Heart right ventricle (tissue), 16 donors: ENCODE results near the gene ERI3. TPM values are rescaled to one million over a fixed set of nuclear protein-coding genes. Genes with fewer than 3 reads are reported as not detected.

Experiments
- ATAC-seq, 8 donors: fragments of 200-7000 bp; cut with Tn5 transposase; one replicate each; pipeline ENCODE4 v1.9.1; 2020; ENCODE audit warnings: mild to moderate bottlenecking in 8 of 8, moderate library complexity in 8 of 8, moderate number of reproducible peaks in 1 of 8
- DNase-seq, 2 donors: peaks; one replicate each; pipeline ENCODE4 v3.0.0-alpha.2; 2020
- H3K27ac ChIP-seq, 10 donors: fragments of 200-600 bp; sonication (generic) in 2 of 10; one replicate each; pipeline versions ENCODE4 v1.5.0 to v1.8.0; 2020 to 2022; ENCODE audit warnings: mild to moderate bottlenecking in 3 of 10
- H3K27me3 ChIP-seq, 7 donors: fragments of 200-600 bp; one replicate each; pipeline ENCODE4 v1.8.0; 2021 to 2022; ENCODE audit warnings: mild to moderate bottlenecking in 2 of 7
- H3K36me3 ChIP-seq, 9 donors: fragments of 200-600 bp; sonication (generic) in 1 of 9; one replicate each; pipeline versions ENCODE4 v1.5.0 to v1.8.0; 2020 to 2022; ENCODE audit warnings: mild to moderate bottlenecking in 2 of 9
- H3K4me1 ChIP-seq, 9 donors: fragments of 200-600 bp; sonication (generic) in 1 of 9; one replicate each; pipeline versions ENCODE4 v1.5.0 to v1.8.0; 2020 to 2022; ENCODE audit warnings: mild to moderate bottlenecking in 4 of 9
- H3K4me3 ChIP-seq, 10 donors: fragments of 200-600 bp; sonication (generic) in 2 of 10; one replicate each; pipeline versions ENCODE4 v1.5.0 to v1.8.0; 2020 to 2022; ENCODE audit warnings: mild to moderate bottlenecking in 7 of 10, moderate library complexity in 2 of 10
- H3K9me3 ChIP-seq, 11 donors: fragments of 200-600 bp in 10 of 11; sonication (generic) in 2 of 11; one replicate each; pipeline versions ENCODE4 v1.5.0 to v1.8.0; 2013 to 2022; ENCODE audit warnings: mild to moderate bottlenecking in 2 of 11, control low read depth in 1 of 11, moderate library complexity in 1 of 11
- WGBS, 2 donors: extraction: QIAGEN DNeasy Blood & Tissue Kit; methylation state at CpG; one replicate each; pipeline ENCODE4 v1.1.7; 2013; ENCODE audit warnings: inconsistent platforms in 1 of 2; 5-methylcytosine and 5-hydroxymethylcytosine counted together
- intact Hi-C, 10 donors: fragments of 100-400 bp; cut with DNase I; formaldehyde crosslinking; loops; one replicate each; pipeline versions ENCODE4 v1.11.1 to v1.14.2; 2022
- polyA plus RNA-seq, 2 donors: library from polyadenylated mRNA; stranded (reverse); fragments of 200-250 nt; gene quantifications; one replicate each; pipeline ENCODE4 v1.2.3, GENCODE V29; 2013
- total RNA-seq, 10 donors: library from RNA; stranded (reverse); fragmentation: NEBNext Ultra II Directional in 3 of 10; extraction: Animal tissue kit (Norgen Biotek cat#: 25700) in 3 of 10; gene quantifications; one replicate each; pipeline versions ENCODE4 v1.2.1 to v1.2.4, GENCODE V29; 2021 to 2023
- TF ChIP-seq, protein P1 (sequence below), 9 donors: fragments of 200-600 bp; sonication (generic) in 2 of 9; IDR thresholded peaks; one replicate each; pipeline versions ENCODE4 v1.5.0 to v1.8.0; 2021 to 2022; ENCODE audit warnings: antibody characterized with exemption in 9 of 9, mild to moderate bottlenecking in 5 of 9, moderate library complexity in 1 of 9
- donor health status: Arrhythmogenic right ventricular cardiomyopathy.
- donor health status: ischemic (EF 13 %, LVEDD 7.1; RV severe dilation, severe dysfunction).
- donor health status: healthy with polysubstance abuse.
- donor health status: DM: no; HTN: yes; CAD: no.
- donor health status: DM: no; HTN: no; CAD: no.
- donor health status: ischemic (EF 25% LVEDD 6.9; RV normal size, moderate dysfunction).
- donor health status: ischemic (EF 25% LVEDD 5.7; RV mildly dilated, moderate dysfunction).
- donor health status: healthy.
- donor health status: DM: yes; HTN: yes; CAD: no.
- donor health status: Ischemic cardiomyopathy.
- donor health status: ischemic (EF 35%, LVEDD 5.7; RV mildly dilated, moderate dysfunction).
- donor health status: nonischemic (EF 11% LVEDD 7.7; RV severe dilation, severe dysfunction).
- donor health status: DM: yes; HTN: yes; CAD: no.
- donor health status: PGD.
- donor health status: ischemic (EF 29% LVEDD 5.4; RV normal size, mild dysfunction).
- donor health status: nonischemic (EF 23%, LVEDD 6.1; RV moderate dilation, normal function).

The ERI3 gene
- total and polyA plus RNA-seq, 12 donors, result 28.1 to 68.4 (median 47.9) TPM

DNA sequence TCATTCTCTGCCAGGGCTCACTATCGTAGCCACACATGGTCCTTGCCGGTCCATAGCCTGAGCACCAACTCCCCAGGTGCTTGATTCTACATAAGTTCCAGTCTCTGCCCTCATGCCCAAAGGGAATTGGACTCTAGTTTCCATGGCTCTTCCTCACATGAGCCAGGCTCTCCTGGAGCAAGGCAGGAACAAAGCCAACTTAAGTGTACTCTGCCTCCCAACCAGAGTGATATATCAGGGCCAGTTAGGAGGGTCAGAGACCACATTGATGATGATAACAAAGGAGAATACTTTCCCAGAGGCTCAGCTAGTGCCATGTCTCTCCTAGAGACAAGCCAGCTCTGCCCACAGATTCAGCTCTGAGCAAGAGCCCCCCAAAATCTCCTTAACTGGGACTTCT lies 70.9 kb downstream of the ERI3 start:
- WGBS, 2 donors, result 96 to 100% methylated on average over 2 of the region's 2 CpGs
- intact Hi-C loops, result no loop called here
- H3K4me1 ChIP-seq, result peaks cover 0 to 13% (median 5%) of the 10 kb centered on the region in 9 donors
- ATAC-seq (no peak), DNase-seq (no peak)
- H3K27me3 ChIP-seq, result no peaks in the 10 kb centered on the region
- H3K27ac ChIP-seq, result no peak overlapping the region
- TF ChIP-seq, protein P1, sequence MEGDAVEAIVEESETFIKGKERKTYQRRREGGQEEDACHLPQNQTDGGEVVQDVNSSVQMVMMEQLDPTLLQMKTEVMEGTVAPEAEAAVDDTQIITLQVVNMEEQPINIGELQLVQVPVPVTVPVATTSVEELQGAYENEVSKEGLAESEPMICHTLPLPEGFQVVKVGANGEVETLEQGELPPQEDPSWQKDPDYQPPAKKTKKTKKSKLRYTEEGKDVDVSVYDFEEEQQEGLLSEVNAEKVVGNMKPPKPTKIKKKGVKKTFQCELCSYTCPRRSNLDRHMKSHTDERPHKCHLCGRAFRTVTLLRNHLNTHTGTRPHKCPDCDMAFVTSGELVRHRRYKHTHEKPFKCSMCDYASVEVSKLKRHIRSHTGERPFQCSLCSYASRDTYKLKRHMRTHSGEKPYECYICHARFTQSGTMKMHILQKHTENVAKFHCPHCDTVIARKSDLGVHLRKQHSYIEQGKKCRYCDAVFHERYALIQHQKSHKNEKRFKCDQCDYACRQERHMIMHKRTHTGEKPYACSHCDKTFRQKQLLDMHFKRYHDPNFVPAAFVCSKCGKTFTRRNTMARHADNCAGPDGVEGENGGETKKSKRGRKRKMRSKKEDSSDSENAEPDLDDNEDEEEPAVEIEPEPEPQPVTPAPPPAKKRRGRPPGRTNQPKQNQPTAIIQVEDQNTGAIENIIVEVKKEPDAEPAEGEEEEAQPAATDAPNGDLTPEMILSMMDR (IDR thresholded peaks at IDR 0.05), result no peak
- H3K36me3 ChIP-seq, result peaks cover 0 to 78% (median 9%) of the 10 kb centered on the region in 9 donors
- H3K4me3 ChIP-seq, result no peak overlapping the region
- no peaks in the 10 kb centered on the region for H3K9me3 ChIP-seq

DNA sequence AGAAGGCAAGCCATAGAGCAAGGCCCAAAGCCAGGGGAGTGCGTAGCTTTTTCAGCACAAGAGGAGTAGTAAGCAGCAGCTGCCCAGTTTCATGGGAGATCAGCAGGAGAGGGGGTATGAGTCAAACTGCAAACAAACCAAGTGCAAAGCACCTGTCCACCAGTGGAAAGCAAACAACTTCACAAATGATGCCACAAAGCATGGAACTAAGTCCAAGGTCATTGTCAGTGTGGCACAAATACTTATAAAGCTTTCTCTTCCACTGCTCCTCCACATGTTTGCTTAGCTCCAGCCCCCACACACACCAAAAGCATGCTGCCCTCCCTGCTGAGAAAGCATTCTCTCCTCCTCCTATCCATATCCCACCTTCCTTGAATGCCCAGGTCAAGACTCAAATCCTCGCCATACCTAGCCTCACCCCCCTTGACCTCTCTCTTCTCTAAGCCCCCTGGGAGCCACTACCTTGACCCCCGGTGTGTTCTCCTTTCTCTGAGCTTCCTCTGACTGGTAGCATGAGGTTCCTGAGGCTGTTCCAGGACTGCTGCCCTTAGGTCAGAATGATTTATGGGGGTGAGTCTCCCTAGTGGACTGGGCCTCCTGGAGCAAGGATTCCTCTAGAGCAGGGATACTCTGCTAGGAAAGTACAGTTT lies 71.4 kb downstream of the ERI3 start:
- no peaks in the 10 kb centered on the region for H3K9me3 ChIP-seq
- DNase-seq (no peak), ATAC-seq (no peak)
- no peak overlapping the region for H3K27ac ChIP-seq
- no peaks in the 10 kb centered on the region for H3K27me3 ChIP-seq
- intact Hi-C loops, result no loop called here
- peaks cover 0 to 75% (median 9%) of the 10 kb centered on the region in 9 donors for H3K36me3 ChIP-seq
- WGBS, 2 donors, result 98% methylated on average over 3 of the region's 3 CpGs
- H3K4me3 ChIP-seq, result no peak overlapping the region
- TF ChIP-seq, protein P1 (IDR thresholded peaks at IDR 0.05), result no peak
- H3K4me1 ChIP-seq, result peaks cover 0 to 13% (median 5%) of the 10 kb centered on the region in 9 donors

DNA sequence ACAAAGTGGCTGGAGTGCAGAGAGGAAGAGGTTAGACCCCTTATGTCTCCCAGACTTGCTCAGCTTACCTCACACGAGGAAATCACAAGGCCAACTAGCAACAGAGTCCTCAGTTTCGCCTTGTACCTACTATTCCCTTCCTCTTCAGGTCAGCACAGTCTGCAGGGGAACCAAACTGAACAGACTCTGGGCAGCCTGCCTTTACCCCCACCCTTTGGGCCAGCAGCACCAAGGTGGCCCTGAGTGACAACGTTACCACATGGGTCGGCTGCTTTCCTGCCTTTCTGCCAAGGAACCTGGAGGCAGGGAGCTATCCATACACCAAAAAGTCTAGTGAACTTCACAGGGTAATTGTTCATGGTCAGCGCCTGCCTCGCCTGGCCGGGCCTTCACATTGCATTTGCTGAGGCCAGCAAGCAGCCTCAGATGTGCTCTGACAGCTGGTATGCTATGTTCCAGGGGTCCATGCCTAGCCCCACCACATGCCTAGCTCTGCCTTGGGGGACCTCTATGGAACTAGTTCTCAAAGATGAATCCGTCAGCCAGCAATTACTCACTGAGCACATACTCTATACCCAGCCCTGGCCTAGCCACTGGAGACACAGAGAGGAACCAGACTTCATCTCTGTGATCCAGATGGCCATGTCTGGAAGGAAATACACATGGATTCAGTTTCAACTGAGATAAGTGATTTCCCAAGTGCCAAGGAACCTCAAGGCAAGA lies 72.2 kb downstream of the ERI3 start:
- Histone ChIP-seq H3K36me3 (peaks cover 0 to 67% (median 9%) of the 10 kb centered on the region in 9 donors), H3K9me3 (no peaks in the 10 kb centered on the region), H3K4me1 (peaks cover 0 to 13% (median 5%) of the 10 kb centered on the region in 9 donors), H3K27me3 (no peaks in the 10 kb centered on the region), H3K27ac (no peak overlapping the region), H3K4me3 (no peak overlapping the region)
- intact Hi-C loops, result no loop called here
- DNase-seq, result no peak
- 85 to 88% methylated on average over 8 of the region's 8 CpGs for WGBS, 2 donors
- TF ChIP-seq, protein P1 (IDR thresholded peaks at IDR 0.05), result no peak
- ATAC-seq, result peak in 4 of 8 donors; percentile 12 to 68 (median 33)

DNA sequence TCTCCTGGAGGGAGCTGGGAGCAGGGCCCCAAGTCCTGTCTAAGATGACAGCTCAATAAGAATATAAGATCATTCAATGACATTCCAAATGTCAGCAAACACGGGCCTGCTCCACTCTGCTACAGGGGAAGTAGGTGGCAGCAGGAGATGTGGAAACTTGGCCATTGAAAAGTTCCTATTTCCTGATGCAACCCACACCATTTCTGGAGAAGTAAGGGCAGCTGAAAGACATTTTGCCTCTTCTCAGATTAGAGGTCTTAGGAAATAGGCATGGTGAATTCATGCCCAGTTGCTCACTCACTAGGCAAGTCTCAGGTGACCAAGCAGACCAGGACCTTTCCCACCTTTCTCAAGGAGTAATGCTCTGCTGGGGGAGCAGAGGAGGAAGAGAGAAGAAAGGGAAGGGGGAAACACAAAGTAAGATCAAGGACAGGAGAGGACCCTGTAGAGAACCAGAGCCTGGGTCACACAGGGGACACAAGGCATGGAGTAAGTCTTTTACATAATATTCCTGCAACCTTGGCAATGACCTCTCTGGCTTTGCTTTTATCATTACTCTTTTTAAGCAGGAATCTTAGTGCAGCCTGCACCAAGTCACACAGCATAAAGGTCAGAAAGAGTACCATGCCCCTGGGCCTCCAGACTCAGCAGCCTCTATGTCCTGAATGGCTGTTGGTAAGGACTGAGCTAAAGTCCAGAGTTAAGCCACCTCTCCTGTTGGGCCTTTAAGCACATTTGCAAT lies 72.9 kb downstream of the ERI3 start:
- no peaks in the 10 kb centered on the region for H3K27me3 ChIP-seq
- H3K4me3 ChIP-seq, result no peak overlapping the region
- no peak overlapping the region for H3K27ac ChIP-seq
- H3K36me3 ChIP-seq, result peaks cover 0 to 60% (median 9%) of the 10 kb centered on the region in 9 donors
- intact Hi-C loops, result no loop called here
- DNase-seq, result no peak
- ATAC-seq, result peak in 2 of 8 donors; percentile 36
- TF ChIP-seq, protein P1 (IDR thresholded peaks at IDR 0.05), result no peak
- H3K9me3 ChIP-seq, result no peaks in the 10 kb centered on the region
- peaks cover 0 to 13% (median 5%) of the 10 kb centered on the region in 9 donors for H3K4me1 ChIP-seq
- 56 to 65% methylated on average over 1 of the region's 1 CpG for WGBS, 2 donors
